K562 (cell line): ENCODE measurements around the gene MEOX1. TPM values are rescaled to one million over a fixed set of nuclear protein-coding genes. Genes with fewer than 3 reads are reported as not detected.
A peak's percentile ranks its signal among the peaks of the same experiment; 100 is the strongest.

Source experiments
- ATAC-seq: fragments of 200-7000 bp; cut with Tn5 transposase; 3 replicates; pipeline ENCODE4 v1.9.1; 2020; ENCODE audit warnings: moderate library complexity
- BruUV-seq: library from RNA; stranded (reverse); fragments of 400-500 nt; replicated peaks from 2 replicates; lab custom pipeline; 2021; lab: Mats Ljungman, UMichigan
- CTCF ChIA-PET: fragments of 300-600 bp; formaldehyde crosslinking; extraction: SDS; loops from one replicate; lab custom pipeline; 2021; ENCODE audit warnings: low intra/inter-chr PET ratio; lab: Yijun Ruan, JAX
- POLR2A ChIA-PET: fragments of 300-600, 350-650 bp; sonication (Branson Sonifier 250); formaldehyde crosslinking; extraction: SDS; loops from one replicate; lab custom pipeline; 2021; ENCODE audit warnings: antibody characterized with exemption, inconsistent platforms; lab: Yijun Ruan, JAX
- DNase-seq, 4 experiments: peaks; one replicate each; pipeline versions ENCODE4 v3.0.0 to v3.0.0-alpha.2; 2011 to 2018; ENCODE audit warnings: low spot score in 3 of 4, mixed read lengths in 3 of 4; ENCODE audit errors: extremely low read depth in 1 of 4
- FAIRE-seq: peaks from 2 replicates; lab custom pipeline; 2011; peaks lifted over from hg19 to GRCh38; lab: Jason Lieb, UNC
- H2AFZ ChIP-seq: 2 replicates; pipeline ENCODE4 v1.6.0; 2011; ENCODE audit warnings: low read depth, low read length, control low read depth, inconsistent platforms
- H3K27ac ChIP-seq: fragments of 200-600 bp; 3 replicates; pipeline ENCODE4 v1.8.0; 2011; ENCODE audit warnings: low read depth, mild to moderate bottlenecking, control low read depth, inconsistent platforms, low read length, moderate library complexity, mixed read lengths; ENCODE audit errors: extremely low read depth
- H3K27me3 ChIP-seq, 2 experiments: fragments of 300-600 bp in 1 of 2; 2 replicates in 1 of 2; 3 replicates in 1 of 2; pipeline versions ENCODE4 v1.6.0 to v1.8.0; 2011; ENCODE audit warnings: inconsistent platforms in 2 of 2, low read length in 2 of 2, mild to moderate bottlenecking in 1 of 2, mixed read lengths in 1 of 2, moderate library complexity in 1 of 2; ENCODE audit not compliant: control insufficient read depth in 2 of 2, insufficient read depth in 2 of 2
- H3K36me3 ChIP-seq: fragments of 300-600 bp; 3 replicates; pipeline ENCODE4 v1.8.0; 2011; ENCODE audit warnings: mild to moderate bottlenecking, low read length, inconsistent platforms; ENCODE audit not compliant: control insufficient read depth, insufficient read depth
- H3K4me1 ChIP-seq, 2 experiments: fragments of 200-600 bp in 1 of 2; replicated peaks in 1 of 2; 2 replicates in 1 of 2; 3 replicates in 1 of 2; pipeline versions ENCODE4 v1.5.1 to v1.8.0; 2011; ENCODE audit warnings: inconsistent platforms in 2 of 2, low read length in 2 of 2, mild to moderate bottlenecking in 1 of 2, mixed read lengths in 1 of 2, moderate library complexity in 1 of 2; ENCODE audit not compliant: control insufficient read depth in 2 of 2, insufficient read depth in 2 of 2
- H3K4me2 ChIP-seq: 2 replicates; pipeline ENCODE4 v1.6.1; 2011; ENCODE audit warnings: low read length, control low read depth, inconsistent platforms, mixed read lengths; ENCODE audit not compliant: insufficient read depth
- H3K4me3 ChIP-seq: fragments of 200-600 bp; sonication (generic), shearing (Covaris generic); 2 replicates; pipeline ENCODE4 v1.5.1; 2016; ENCODE audit warnings: control low read depth, inconsistent platforms
- H3K79me2 ChIP-seq: fragments of 200-600 bp; 3 replicates; pipeline ENCODE4 v1.8.0; 2011; ENCODE audit warnings: low read length, inconsistent platforms; ENCODE audit not compliant: control insufficient read depth, insufficient read depth
- H3K9ac ChIP-seq, 2 experiments: 2 replicates each; pipeline versions ENCODE4 v1.6.0 to v1.6.1; 2011; ENCODE audit warnings: low read depth in 2 of 2, low read length in 2 of 2, control low read depth in 1 of 2, inconsistent platforms in 1 of 2, mild to moderate bottlenecking in 1 of 2, mixed read lengths in 1 of 2; ENCODE audit not compliant: insufficient read depth in 1 of 2
- H3K9me1 ChIP-seq: one replicate; pipeline ENCODE4 v1.6.0; 2011; ENCODE audit warnings: inconsistent platforms, mild to moderate bottlenecking, low read length, moderate library complexity; ENCODE audit not compliant: control insufficient read depth, insufficient read depth
- H3K9me3 ChIP-seq: replicated peaks from 2 replicates; pipeline ENCODE4 v1.5.1; 2011; ENCODE audit warnings: low read depth, low read length, inconsistent platforms; ENCODE audit not compliant: control insufficient read depth, insufficient read depth
- H4K20me1 ChIP-seq: replicated peaks from 2 replicates; pipeline ENCODE4 v1.6.1; 2011; ENCODE audit warnings: low read length, inconsistent platforms, mixed read lengths; ENCODE audit not compliant: control insufficient read depth, insufficient read depth
- HNRNPK ChIP-seq: fragments of 200-400 bp; formaldehyde crosslinking; IDR thresholded peaks from one replicate; pipeline ENCODE4 v1.6.1; 2018; ENCODE audit warnings: mild to moderate bottlenecking, low read depth, low read length; ENCODE audit not compliant: poor library complexity, severe bottlenecking
- KDM5B ChIP-seq: fragments of 200-600 bp; sonication (generic); IDR thresholded peaks from 2 replicates; pipeline ENCODE4 v1.6.1; 2012; ENCODE audit warnings: low read depth, mild to moderate bottlenecking, moderate library complexity, low read length, control low read depth, inconsistent platforms; ENCODE audit not compliant: insufficient replicate concordance
- TAF7 ChIP-seq: fragments of 450-650 bp; IDR thresholded peaks from 2 replicates; pipeline ENCODE4 v1.6.1; 2016; ENCODE audit warnings: missing genetic modification characterization, missing compliant biosample characterization
- whole genome bisulfite sequencing: fragments of 100-300 bp; shearing (Covaris generic); methylation state at CpG from one replicate; pipeline ENCODE4 v1.1.6; 2016; ENCODE audit warnings: low coverage, mixed read lengths; ENCODE audit not compliant: insufficient coverage; ENCODE audit errors: missing lambda C conversion rate; 5-methylcytosine and 5-hydroxymethylcytosine counted together
- in situ Hi-C: fragments of 300-500 bp; cut with MboI; formaldehyde crosslinking; loops from 4 replicates; pipeline ENCODE4 v1.15.0; 2018; ENCODE audit warnings: inconsistent platforms, mixed read lengths
- intact Hi-C: fragments of 100-400 bp; cut with micrococcal nuclease; formaldehyde crosslinking; loops from 2 replicates; pipeline ENCODE4 v1.14.2; 2022
- polyA plus RNA-seq, 8 experiments: library from polyadenylated mRNA; depleted of rRNA in 4 of 8; stranded (reverse) in 5 of 8; unstranded in 3 of 8; fragments of >200 nt; fragmentation: Nextera tagmentation in 2 of 8; fragmentation: Illumina TruSeq in 1 of 8; extraction: Ambion mirVana in 2 of 8; extraction: Trizol in 1 of 8; gene quantifications; 2 replicates each; pipeline versions ENCODE4 v1.2.1 to v1.2.3, GENCODE V29; 2011 to 2014; ENCODE audit warnings: inconsistent platforms in 1 of 8, missing spikeins in 1 of 8
- total RNA-seq, 7 experiments: library from RNA; depleted of rRNA in 6 of 7; stranded (reverse); fragments of >200 nt in 6 of 7; fragmentation: Illumina TruSeq in 2 of 7; extraction: Trizol in 2 of 7; gene quantifications; 2 replicates each; pipeline versions ENCODE4 v1.2.1 to v1.2.3, GENCODE V29; 2011 to 2021; ENCODE audit warnings: low replicate concordance in 1 of 7
- TF ChIP-seq, protein P1 (sequence below), 2 experiments: fragments of 450-650 bp; conservative IDR thresholded peaks; 2 replicates each; pipeline ENCODE4 v1.6.1; 2017; ENCODE audit warnings: mild to moderate bottlenecking in 2 of 2, moderate library complexity in 2 of 2
- TF ChIP-seq, protein P2 (sequence below): sonication (generic); IDR thresholded peaks from 2 replicates; pipeline ENCODE4 v1.6.1; 2016

Gene MEOX1
- total and polyA plus RNA-seq, 9 of the 15 experiments (the other 6 are each of a cell fraction or from before 2014, with no cell fraction given): not detected

DNA sequence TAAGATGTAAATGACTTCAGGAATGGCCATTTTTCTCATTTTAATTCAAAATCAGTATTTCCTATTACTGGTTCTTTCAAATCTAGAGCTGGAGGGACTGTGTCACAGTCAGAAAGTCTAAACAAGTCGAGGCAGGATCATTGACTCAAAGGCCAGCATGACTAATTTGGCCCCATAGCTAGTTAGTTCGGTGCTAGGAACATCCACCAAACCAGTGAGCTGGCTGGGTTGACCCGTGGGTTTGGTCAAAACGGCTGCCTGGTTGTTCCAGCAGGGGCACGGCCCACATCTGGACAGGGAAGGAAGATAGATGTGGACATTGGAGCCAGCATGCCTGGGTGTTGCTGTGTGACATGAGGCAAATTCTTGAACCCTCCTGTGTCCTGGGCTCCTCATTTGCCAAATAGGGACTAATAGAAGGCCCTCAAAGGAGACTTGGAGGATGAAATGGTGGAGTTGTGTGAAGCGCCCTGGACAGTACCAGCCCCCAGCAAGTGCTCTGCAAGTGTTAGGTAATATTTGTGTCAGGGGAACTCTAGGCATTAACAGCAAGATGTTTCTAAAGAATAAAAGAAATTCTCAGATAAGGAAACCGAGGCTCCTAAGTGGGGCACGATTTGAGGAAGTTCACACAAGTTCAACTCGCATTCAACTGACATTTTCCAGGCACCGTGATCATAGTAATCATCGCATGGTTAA lies 46.2 kb downstream of the MEOX1 start:
- 4% methylated on average over 11 of the region's 11 CpGs for WGBS
- FAIRE-seq (no peak), ATAC-seq (no peak), DNase-seq (no peak)
- Histone ChIP-seq H3K79me2 (no peaks in the 10 kb centered on the region), H4K20me1 (no peaks in the 10 kb centered on the region), H3K9me3 (no peaks in the 10 kb centered on the region), H3K4me1 (peaks cover 0 to 11% of the 10 kb centered on the region in 2 experiments; a peak in 1 of 5 replicates), H3K4me2 (no peak overlapping the region), H3K9ac (0 out of 4 replicates have a peak overlapping the region, but pooled peaks of 1 of the 2 experiments have one; percentile 61), H2AFZ (no peak overlapping the region), H3K36me3 (no peaks in the 10 kb centered on the region), H3K4me3 (no peak overlapping the region), H3K9me1 (no peaks in the 10 kb centered on the region), H3K27me3 (peaks cover 16 to 30% of the 10 kb centered on the region in 2 experiments; a peak in 3 of 5 replicates), H3K27ac (no peak overlapping the region)
- TF ChIP-seq KDM5B (no peak), TAF7 (tag) (no peak), HNRNPK (no peak)
- TF ChIP-seq, protein P1, sequence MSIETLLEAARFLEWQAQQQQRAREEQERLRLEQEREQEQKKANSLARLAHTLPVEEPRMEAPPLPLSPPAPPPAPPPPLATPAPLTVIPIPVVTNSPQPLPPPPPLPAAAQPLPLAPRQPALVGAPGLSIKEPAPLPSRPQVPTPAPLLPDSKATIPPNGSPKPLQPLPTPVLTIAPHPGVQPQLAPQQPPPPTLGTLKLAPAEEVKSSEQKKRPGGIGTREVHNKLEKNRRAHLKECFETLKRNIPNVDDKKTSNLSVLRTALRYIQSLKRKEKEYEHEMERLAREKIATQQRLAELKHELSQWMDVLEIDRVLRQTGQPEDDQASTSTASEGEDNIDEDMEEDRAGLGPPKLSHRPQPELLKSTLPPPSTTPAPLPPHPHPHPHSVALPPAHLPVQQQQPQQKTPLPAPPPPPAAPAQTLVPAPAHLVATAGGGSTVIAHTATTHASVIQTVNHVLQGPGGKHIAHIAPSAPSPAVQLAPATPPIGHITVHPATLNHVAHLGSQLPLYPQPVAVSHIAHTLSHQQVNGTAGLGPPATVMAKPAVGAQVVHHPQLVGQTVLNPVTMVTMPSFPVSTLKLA (conservative IDR thresholded peaks at IDR 0.05): no peak
- TF ChIP-seq, protein P2, sequence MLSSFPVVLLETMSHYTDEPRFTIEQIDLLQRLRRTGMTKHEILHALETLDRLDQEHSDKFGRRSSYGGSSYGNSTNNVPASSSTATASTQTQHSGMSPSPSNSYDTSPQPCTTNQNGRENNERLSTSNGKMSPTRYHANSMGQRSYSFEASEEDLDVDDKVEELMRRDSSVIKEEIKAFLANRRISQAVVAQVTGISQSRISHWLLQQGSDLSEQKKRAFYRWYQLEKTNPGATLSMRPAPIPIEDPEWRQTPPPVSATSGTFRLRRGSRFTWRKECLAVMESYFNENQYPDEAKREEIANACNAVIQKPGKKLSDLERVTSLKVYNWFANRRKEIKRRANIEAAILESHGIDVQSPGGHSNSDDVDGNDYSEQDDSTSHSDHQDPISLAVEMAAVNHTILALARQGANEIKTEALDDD: peak; percentile 46; the same call in 1 of the 2 replicates
- ChIA-PET CTCF (no interaction called here), POLR2A (interaction anchor here (1.5 kb wide), 1 partner anchor 15 kb away, joined by 4 read pairs; no protein-coding TSS in a partner anchor)
- no TSS peak for BruUV-seq
- intact Hi-C loops: no loop called here
- in situ Hi-C loops: no loop called here
